RCC 7860 (cell line): Measurements from ENCODE around the gene AK9.

Experiments
- DNase-seq: peaks from one replicate; pipeline ENCODE4 v3.0.0-alpha.2; 2015; ENCODE audit warnings: low spot score
- FAIRE-seq: peaks from 2 replicates; lab custom pipeline; 2012; peaks lifted over from hg19 to GRCh38; lab: Jason Lieb, UNC

Gene AK9

GRCh38 chr6:109485266-109485935 lies 205.6 kb downstream of the AK9 start:
- no peak for DNase-seq
- FAIRE-seq: no peak

GRCh38 chr6:109484122-109484521 lies 206.9 kb downstream of the AK9 start:
- no peak for DNase-seq
- FAIRE-seq: no peak

- DNase-seq (no peak), FAIRE-seq (no peak)
Observed at GRCh38 chr6:109483735-109484057, 207.3 kb downstream of the AK9 start.

- no peak for FAIRE-seq
- DNase-seq: peak; percentile 71
Observed at GRCh38 chr6:109482905-109483734, 207.9 kb downstream of the AK9 start, which contains the start of gene ZBTB24. ZBTB24 (minus strand) TSS chr6:109483219; CDS start chr6:109482026, 1,193 bp downstream.

GRCh38 chr6:109480993-109481480 lies 210.0 kb downstream of the AK9 start:
- no peak for FAIRE-seq
- no peak for DNase-seq

- FAIRE-seq: no peak
- no peak for DNase-seq
Observed at GRCh38 chr6:109478841-109479624, 212.0 kb downstream of the AK9 start.

GRCh38 chr6:109478222-109478805 lies 212.7 kb downstream of the AK9 start:
- DNase-seq (no peak), FAIRE-seq (no peak)

GRCh38 chr6:109477725-109478124 lies 213.3 kb downstream of the AK9 start:
- FAIRE-seq (no peak), DNase-seq (peak; percentile 14)

- FAIRE-seq (no peak), DNase-seq (no peak)
Observed at GRCh38 chr6:109477184-109477583, 213.8 kb downstream of the AK9 start.

GRCh38 chr6:109475625-109476024 lies 215.4 kb downstream of the AK9 start:
- DNase-seq (no peak), FAIRE-seq (no peak)

GRCh38 chr6:109474995-109475394 lies 216.0 kb downstream of the AK9 start:
- FAIRE-seq: no peak

GRCh38 chr6:109473120-109473519 lies 217.9 kb downstream of the AK9 start:
- FAIRE-seq (no peak), DNase-seq (no peak)

More at GRCh38 chr6:109474995-109475394, 216.0 kb downstream of the AK9 start:
- no peak for DNase-seq

GRCh38 chr6:109472132-109472995 lies 218.6 kb downstream of the AK9 start:
- DNase-seq (no peak), FAIRE-seq (no peak)

- DNase-seq (no peak), FAIRE-seq (no peak)
Observed at GRCh38 chr6:109471105-109471810, 219.7 kb downstream of the AK9 start.

- no peak for DNase-seq
- no peak for FAIRE-seq
Observed at GRCh38 chr6:109469591-109470189, 221.3 kb downstream of the AK9 start.

- no peak for DNase-seq
- FAIRE-seq: no peak
Observed at GRCh38 chr6:109467696-109468095, 223.3 kb downstream of the AK9 start.

GRCh38 chr6:109466212-109466923 lies 224.6 kb downstream of the AK9 start:
- FAIRE-seq: no peak
- no peak for DNase-seq

- no peak for DNase-seq
Observed at GRCh38 chr6:109465772-109466171, 225.2 kb downstream of the AK9 start.

More at GRCh38 chr6:109465772-109466171, 225.2 kb downstream of the AK9 start:
- no peak for FAIRE-seq
